HG02571 (cell line): ENCODE measurements around the gene MRE11.

Experiments used
- ATAC-seq: cut with Tn5 transposase; IDR thresholded peaks from one replicate; pipeline ENCODE4 v1.9.1; 2021; ENCODE audit warnings: mild to moderate bottlenecking, moderate library complexity; ENCODE audit not compliant: unreplicated experiment

MRE11 gene

DNA sequence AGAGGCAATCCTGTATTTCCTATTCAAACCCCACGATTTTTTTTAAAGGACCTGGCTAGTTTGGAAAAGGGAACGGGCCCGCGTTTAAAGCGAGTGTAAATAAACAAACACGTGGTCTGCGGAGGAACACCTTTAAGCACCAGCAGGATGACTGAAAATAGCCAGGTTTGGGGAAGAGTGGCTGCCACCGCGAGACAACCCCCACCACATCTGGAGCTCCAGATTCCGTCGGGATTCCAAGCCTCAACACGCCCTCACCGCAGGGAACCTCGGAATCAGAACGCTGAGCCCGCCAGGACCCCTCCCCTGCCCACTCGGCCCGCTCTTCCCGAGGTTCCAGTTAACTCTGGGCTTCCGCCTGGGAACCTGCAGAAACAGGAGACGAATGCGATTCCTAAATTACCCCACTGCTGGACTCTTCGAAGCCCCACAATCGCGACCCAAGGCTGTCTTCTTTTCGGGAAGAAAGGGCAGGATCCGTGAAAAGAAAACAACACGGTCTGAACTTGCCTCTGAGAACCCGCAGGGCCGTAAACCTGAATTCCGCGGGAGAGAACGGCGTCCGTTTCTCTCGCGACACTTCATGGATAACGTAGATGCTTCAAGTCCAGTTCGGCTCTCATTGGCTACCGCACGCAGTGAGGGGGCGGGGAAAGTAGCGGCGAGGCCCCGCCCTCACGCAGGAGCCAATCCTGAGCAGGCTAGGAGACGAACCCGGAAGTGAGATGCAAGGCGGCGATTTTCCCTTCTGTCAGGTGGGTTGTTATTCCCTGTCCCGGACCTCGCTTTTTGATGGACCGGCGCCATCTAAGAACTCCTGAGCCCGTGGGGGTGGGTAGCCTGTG lies at the start of gene MRE11, which contains the start of gene ANKRD49:
Gene MRE11 (minus strand): TSS at position 564 of the 845 bp plus-strand sequence. CDS start 1,043 bp downstream, outside the sequence.
Gene ANKRD49 (plus strand): TSS at position 704 of the 845 bp plus-strand sequence. CDS start 2,710 bp downstream, outside the sequence.
- ATAC-seq = peak; percentile 100

DNA sequence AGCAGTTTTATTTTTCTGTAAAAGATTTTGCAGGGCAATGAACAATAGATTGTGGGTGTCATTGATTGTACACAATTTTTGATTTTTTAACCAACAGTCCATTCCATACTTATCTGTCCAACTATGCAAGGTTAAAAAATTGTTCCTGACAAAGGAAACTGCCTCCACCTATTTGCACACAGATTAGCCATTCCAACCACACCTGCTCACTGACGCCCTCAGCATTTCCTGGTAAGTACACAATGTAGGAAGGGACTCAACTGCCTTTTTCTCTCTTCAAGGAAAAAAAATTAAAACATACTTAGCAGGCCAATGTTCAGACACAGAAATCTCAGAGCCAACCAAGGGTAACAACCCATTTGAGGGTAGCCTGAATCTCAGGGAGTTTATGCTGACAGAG lies 45.8 kb upstream of the MRE11 start:
- no peak for ATAC-seq

DNA sequence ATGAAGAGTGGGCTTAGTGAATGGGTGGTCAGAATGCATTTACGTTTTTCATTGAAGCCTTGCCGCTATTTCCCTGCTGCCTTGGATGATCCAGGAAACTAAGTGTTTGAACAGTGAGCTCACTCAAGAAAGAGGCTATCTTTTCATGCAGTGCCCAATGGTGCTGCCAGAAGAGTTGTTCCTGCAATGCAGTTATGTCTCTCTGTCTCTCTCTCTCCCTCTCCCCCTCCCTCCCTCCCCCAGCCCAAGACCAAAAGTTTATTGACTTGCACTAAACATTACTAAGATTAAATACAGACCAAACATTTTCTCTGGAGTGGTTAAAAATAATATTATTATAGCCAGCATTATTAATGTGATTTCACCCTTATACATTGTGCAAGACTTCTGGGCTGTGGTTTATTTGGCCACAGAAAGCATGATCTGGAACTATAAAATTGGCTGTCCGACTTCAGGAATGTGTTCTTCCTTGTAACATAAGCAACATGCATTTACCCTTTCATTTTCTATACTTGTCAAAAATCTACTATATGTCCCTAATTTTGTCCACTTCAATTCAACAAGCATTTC lies 43.5 kb upstream of the MRE11 start:
- ATAC-seq = no peak

DNA sequence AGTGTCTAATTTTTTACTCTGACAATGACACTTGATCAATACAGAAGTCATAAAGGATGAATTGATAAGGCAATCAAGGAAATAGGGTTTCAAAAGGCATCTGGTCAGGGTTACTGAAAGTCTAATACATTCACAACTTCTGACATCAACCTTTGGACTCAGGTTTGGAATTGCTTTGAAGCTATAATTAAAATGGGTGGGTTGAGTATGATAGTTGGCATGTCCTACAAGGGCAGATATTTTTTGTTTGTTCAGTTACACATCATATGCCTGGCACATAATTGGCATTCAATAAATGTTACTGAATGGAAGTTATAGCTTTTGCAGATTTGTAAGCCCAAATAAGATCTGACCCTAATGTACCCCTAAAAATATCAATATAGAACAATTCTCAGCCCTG lies 42.7 kb upstream of the MRE11 start:
- no peak for ATAC-seq

DNA sequence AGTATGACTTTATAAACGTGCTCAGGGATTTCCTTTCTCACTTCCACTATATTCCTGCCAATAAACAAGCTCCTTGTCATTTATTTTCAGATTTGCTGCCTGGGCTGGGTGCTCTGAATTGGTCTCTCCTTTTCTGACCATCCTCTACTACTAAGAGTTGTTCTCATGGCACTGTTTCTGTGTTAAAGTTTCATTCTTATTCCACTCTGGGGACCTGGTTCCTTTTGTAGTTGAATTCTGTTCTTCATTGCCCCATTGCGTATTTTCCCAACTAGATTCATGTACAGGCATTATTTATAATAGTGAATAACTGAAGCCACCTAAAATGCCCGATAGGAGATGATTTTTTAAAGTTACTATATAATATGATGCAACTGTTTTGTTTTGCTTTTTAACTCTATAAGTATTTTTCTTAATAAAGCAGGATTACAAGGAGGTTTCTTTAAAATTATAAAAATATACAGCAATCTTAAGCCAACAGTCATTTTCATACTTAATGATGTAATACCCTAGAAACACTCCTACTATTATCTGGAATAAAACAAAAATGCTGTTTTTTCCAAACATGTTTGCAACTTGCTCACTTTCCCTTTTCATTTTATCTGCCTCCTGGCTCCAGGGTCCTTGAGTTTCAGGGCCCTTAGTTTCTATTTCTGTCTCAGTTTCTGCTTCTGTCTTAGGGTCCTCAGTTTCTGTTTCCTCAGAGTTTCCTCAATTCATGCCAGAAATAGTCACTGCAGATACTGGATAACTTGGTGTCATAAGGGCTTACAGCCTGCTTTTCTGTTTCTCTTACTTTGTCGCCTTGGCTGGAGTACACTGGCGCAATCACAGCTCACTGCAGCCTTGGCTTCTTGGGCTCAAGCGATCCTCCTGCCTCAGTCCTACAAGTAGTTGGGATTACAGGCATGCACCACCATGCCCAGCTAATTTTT lies 40.3 kb upstream of the MRE11 start:
- ATAC-seq = no peak

DNA sequence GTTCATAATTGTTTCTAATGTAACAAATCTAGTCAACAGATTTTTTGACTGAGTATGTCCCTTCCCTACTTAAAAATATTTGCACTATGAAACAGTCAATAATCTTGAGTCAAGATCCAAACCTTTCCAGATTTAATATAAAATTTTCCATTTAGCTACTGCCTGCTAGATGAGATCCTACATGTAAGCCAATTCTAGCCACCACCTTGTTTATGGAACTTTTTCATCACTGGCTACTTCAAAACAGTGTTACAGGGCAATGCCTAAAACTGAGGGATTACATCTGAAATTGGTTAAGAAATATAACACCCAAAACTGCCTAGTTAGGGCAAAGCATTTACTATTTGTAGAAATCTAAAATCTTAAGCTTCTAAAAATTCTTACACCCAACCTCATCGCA lies 39.6 kb upstream of the MRE11 start:
- ATAC-seq = no peak

DNA sequence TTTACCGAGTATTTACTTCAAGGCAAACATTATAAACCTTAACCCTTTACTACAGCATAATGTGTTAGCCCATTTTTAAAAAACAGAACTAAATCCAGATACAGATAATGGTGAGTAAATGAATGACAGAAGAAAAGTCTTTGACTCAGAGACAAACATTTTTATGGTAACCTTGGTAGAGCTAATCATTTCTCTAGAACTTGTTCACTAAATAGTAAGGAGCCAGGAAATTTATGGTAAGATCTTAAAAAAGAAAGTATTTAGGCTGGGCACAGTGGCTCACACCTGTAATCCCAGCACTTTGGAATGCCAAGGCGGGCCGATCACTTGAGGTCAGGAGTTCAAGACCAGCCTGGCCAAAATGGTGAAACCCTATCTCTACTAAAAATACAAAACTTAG lies 38.6 kb upstream of the MRE11 start:
- ATAC-seq = no peak

DNA sequence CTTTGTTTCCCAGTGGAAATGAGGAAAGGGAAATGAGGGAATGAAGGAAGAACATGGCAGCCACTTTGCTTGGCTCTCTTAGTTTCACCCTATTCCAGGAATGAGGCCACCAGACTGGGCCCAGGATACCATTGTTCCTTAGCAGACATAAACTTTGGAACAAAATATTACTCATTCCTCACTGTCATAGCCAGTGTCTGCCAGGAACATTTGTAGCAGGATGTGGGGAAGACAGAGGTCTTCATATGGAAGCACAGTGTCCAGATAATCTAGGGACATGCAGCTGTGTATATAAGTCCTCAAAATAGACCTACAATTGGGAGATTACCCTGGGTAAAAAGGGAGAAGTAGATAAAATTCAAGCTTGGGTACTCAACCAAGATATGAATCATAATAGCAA lies 34.9 kb upstream of the MRE11 start:
- no peak for ATAC-seq

DNA sequence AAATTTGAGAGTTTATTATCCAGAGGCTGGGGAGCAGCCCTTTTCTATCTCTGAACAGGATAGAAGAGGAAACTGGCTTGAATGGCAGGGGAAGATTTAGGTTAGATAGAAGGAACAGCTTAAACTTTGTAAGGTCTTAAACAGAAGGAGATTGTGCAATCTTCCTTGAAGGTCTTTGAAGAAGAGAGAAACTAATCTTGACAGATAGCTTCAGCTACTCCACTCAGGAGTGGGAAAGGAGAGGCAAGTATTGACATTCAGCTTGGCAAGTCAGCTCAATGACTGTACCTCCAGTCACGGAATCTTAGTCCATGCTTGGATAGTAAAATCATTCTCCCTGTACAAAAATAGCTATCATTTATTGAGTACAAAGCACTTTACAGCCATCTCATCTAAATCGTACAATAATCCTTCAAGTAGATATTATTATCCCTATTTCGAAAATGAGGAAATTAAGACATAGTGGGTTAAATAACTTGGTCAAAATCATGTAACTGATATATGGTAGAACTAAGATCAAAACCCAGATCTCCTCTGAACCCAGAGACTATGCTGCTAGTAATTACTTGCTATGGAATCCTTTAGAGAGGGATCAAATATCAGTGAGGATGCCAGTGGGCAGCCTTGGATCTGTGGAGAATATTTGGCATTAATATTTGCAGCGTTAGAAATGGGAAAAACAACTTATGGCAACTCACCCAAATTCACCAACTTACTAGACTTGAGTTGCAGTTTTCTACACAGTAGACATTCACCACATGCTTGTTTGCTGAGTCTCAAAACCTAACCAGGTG lies 33.2 kb upstream of the MRE11 start:
- no peak for ATAC-seq

DNA sequence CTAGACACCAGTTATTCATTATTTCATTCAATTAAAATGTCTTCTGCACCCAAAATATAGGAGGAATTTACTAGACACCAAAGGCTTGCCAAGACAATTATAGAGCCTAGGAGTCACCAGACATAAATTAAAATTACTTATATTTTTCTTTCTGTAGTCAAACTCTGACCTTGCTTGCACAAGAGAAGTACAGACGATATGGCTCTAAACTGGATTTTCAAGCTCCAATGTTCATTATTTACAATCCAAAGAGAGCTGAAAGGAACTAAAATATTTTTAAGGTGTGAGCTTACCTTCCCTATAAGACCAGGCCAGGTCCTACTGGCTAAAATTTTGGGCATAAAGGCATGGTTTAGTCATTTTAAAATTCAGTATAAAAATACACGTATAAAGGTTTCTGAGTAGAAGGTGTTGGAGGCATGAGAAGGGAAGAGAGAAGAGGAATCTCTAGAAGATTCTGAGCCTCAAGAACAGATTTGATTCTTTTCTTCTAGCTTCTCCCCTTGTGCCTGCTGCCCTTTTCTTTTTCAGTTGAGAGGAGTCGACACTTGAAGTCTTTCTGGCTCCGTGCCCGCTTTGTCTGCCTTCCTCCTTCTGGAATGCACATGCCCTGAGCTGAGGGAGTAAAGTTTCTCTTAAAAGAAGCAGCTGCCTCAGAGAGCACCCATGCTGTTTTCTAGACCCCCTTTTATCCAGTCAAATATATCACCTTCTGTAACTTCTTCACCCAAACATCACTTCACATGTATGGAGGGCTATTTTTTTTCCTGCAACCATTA lies 32.1 kb upstream of the MRE11 start:
- no peak for ATAC-seq

DNA sequence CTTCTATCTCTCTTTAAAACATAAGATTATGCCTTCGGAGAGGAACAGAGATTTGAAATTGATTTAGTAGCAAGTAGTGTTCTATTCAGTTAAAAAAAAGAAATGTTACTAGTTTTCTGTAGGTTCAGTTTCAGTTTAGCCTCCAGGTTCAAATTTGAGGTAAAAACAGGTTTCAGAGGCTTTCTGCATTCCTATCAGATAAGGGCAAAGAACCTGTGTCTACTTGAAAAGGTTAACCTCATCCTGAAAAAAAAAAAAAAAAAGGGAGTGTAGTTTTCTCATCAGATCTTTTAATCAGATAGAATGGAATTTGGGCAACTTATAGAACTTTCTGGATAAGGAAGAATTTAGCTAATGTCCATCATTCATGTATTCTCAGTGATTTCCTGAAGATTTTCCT lies 30.7 kb upstream of the MRE11 start:
- ATAC-seq = no peak

DNA sequence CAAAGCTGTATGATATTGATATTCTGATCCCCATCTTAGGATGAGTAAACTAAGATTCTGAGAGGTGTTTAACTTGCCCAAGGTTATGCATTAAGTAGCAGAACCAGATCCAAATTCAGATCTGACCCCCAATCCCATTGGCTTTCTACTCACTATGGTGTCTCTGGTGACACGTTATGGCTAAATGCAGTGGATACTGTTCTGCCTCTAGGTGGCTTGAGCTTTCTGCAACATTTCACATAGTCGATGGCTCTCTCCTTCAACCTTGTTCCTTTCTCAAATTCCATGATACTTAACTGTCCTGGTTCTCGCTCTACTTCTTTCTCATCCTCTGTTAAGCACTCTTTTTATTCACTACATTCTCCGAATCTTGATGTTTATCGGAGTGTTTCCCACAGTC lies 28.0 kb upstream of the MRE11 start:
- ATAC-seq = no peak

DNA sequence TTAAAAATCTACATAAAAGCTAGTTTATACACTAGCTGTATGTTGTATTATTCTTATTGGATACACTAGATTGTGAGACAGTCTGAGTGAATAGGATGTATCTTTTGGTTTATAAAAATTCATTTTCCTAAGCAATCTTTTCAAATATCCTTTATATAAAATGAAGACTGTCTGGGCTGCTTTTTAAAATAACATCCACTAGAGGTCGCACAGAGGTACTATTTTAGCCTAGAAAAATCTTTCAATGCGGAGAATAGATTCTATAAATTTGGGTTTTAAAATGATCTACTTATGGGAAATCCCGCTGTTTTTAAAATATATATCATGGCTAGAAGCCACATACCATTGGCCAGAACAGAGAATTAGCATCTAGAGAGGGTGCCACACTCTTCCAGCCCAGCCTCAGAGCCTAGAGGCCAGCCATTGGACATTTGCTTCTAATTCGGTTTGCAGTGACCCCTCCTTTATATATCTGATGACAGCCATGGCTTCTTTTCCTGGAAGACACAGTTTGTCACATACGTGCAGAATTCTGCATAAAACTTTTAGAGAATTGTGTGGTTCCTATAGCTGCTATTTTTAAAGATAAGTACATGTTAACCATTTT lies 25.9 kb upstream of the MRE11 start:
- no peak for ATAC-seq

DNA sequence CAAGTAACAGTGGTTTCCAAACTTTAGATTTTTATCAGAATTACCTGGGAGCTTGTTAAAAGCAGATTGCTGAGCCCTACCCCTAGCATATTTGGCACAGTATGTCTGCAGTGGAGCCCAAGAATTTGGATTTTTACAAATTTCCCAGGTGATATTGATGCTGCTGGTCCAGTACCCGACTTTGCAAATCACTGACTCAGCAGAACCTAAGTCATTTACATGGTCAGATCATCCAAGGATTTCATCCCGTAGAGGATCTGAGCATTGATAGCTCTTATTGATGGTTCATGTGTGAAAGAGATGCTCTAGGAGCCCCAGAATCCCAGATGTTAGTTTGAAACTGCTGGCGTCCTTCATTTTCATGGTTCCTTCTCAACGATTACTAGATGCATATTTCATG lies 24.7 kb upstream of the MRE11 start:
- no peak for ATAC-seq

DNA sequence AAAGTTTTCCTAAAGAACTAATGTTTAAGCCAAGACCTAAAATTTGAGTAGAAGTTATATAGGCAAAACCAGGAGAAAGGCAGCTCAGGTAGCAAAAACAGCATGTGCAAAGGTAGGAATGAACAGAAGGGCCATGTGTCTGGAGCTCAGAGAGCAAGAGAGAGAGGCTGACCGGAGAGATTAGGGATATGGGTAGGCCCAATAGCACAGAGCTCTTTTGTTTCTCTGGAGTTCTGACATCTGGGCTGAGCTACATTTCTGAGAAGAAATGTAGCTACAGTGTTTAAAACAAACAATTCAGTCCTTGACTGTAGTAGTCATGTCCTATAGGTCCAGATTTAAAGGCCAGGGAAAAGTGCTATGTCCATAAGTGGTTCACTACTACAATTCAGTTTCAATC lies 23.1 kb upstream of the MRE11 start:
- ATAC-seq = no peak

DNA sequence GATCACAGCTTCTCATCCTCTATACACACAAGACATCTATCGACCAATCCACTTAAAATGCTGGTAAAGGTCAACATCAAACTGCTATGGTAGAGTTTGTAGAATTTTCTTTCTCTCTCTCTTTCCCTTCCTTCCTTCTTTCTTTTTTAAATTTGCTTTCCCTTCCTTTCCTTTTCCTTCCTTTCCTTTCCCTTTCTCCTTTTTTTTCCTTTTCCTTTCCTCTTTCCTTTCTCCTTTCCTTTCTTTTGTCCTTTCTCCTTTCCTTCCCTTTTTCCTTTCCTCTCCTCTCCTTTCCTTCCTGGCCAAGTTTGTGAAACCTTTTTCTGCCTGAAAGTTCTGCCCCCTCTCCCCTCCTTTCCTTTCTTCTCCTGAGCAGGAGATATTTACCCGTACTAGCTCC lies 21.8 kb upstream of the MRE11 start:
- no peak for ATAC-seq

DNA sequence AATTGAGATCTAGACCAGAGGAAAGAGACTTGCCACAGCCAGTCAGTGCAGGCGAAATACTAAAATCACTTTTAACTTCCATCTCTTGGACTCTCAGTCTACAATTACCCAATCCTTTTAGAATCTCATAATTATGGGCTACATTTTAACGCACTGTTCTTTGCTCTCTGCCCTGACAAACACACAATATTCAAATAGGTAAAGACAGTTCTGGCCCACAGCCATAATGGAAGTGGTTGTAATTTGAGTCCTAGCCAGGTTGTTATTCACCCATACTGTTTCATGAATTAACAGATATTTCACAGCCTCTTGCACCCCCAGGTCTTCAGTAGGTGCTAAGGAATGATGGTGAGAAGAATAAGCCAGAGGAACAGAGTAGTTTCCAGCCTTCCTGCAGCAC lies 19.4 kb upstream of the MRE11 start:
- ATAC-seq = no peak

DNA sequence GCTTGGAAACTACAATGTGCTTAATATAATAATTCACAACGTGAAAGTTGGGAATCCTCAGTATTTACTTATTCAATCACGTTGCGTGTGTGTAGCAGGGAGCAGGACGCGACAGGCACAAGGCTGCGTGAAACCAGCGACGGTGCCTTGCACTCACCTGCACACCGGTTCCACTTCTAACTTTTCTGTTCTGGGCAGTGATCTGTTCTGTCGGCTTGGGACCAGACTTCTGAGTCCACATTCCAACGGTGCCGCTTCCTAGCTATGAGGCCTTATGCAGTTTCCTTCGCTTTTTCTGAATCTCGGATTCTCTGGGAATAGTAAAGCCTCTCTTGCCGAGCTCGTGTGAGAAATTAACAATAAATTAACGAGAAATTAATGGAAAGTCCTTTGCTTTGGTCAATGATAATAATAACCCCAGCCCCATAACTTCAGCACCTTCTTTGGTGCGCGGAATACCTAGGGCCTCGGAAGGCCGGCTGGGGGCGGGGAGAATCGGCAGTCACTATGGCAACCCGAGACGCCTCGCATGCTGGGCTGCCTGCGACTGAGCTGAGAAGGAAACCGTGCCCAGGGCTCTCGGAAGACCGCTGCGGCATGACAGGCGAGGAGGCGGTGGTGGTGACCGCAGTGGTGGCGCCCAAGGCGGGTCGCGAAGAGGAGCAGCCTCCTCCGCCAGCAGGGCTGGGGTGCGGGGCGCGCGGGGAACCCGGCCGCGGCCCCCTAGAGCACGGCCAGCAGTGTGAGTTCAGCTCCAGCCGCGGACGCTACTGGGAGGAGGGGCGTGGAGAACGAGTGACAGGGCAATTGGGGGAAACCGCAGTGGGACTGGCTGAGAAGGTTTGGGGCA lies 18.5 kb upstream of the MRE11 start, which contains the start of gene C11orf97:
Gene C11orf97 (plus strand): TSS at position 530 of the 850 bp plus-strand sequence. CDS start 68 bp downstream, at position 598.
- ATAC-seq = peak; percentile 97
